SH-SY5Y (cell line): ENCODE results near the gene WFIKKN1.

Experiments used
- GATA2 ChIP-seq: IDR thresholded peaks from 2 replicates; pipeline ENCODE4 v1.6.1; 2011; ENCODE audit warnings: mild to moderate bottlenecking, low read depth, low read length
- GATA3 ChIP-seq: IDR thresholded peaks from 2 replicates; pipeline ENCODE4 v1.6.1; 2011; ENCODE audit warnings: low read depth, mild to moderate bottlenecking, low read length, moderate library complexity

GRCh38 chr16:634051-634670 is 3.4 kb downstream of the WFIKKN1 start:
- TF ChIP-seq GATA3 (no peak), GATA2 (no peak)
